Non-pigmented ciliary epithelial cell (primary cell): ENCODE results near the gene CTSE.
"Not testable (repeated sequence)": the region's sequence is repeated elsewhere in the genome, so short reads cannot be mapped to it uniquely, and the experiment has no call there.

Source experiments
- DNase-seq: peaks from one replicate; pipeline ENCODE4 v3.0.0-alpha.2; 2010; ENCODE audit warnings: low read depth

Gene CTSE

GRCh38 chr1:206023695-206024094 lies at the start of gene CTSE:
TSS of gene CTSE (minus strand) at chr1:206023895. CDS start at chr1:206023791, 104 bp downstream.
- no peak for DNase-seq

- no peak for DNase-seq
These were observed 47.1 kb upstream of the CTSE start for GRCh38 chr1:206070627-206071304.

GRCh38 chr1:206068314-206068713 lies 44.6 kb upstream of the CTSE start:
- DNase-seq, result no peak

- DNase-seq, result no peak
These were observed 44.0 kb upstream of the CTSE start for GRCh38 chr1:206067486-206068227.

GRCh38 chr1:206066479-206067171 lies 42.9 kb upstream of the CTSE start:
- DNase-seq, result no peak

GRCh38 chr1:206065547-206066145 lies 42.0 kb upstream of the CTSE start:
- no peak for DNase-seq

- not testable (repeated sequence) for DNase-seq
These were observed 40.8 kb upstream of the CTSE start for GRCh38 chr1:206064501-206064900.

GRCh38 chr1:206064001-206064400 lies 40.3 kb upstream of the CTSE start:
- not testable (repeated sequence) for DNase-seq

GRCh38 chr1:206062464-206062863 lies 38.8 kb upstream of the CTSE start:
- no peak for DNase-seq

GRCh38 chr1:206060844-206061243 lies 37.1 kb upstream of the CTSE start:
- no peak for DNase-seq

- no peak for DNase-seq
These were observed 35.7 kb upstream of the CTSE start for GRCh38 chr1:206059355-206059915.

GRCh38 chr1:206058927-206059292 lies 35.2 kb upstream of the CTSE start:
- no peak for DNase-seq

GRCh38 chr1:206058289-206058926 lies 34.7 kb upstream of the CTSE start:
- not testable (repeated sequence) for DNase-seq

GRCh38 chr1:206055639-206056323 lies 32.1 kb upstream of the CTSE start:
- DNase-seq, result not testable (repeated sequence)

GRCh38 chr1:206055069-206055625 lies 31.5 kb upstream of the CTSE start:
- not testable (repeated sequence) for DNase-seq

- not testable (repeated sequence) for DNase-seq
These were observed 29.9 kb upstream of the CTSE start for GRCh38 chr1:206053616-206054015.

GRCh38 chr1:206052919-206053610 lies 29.4 kb upstream of the CTSE start, which contains the start of gene RHEX:
TSS of gene RHEX (plus strand) at chr1:206053173. CDS start at chr1:206097829, 44,656 bp downstream.
- not testable (repeated sequence) for DNase-seq

- DNase-seq, result not testable (repeated sequence)
These were observed 28.7 kb upstream of the CTSE start for GRCh38 chr1:206052231-206052865.

GRCh38 chr1:206050655-206051235 lies 27.1 kb upstream of the CTSE start:
- no peak for DNase-seq
